NCI-H146 treated with DMSO at 0.1 percent for 48 hours (cell line): Measurements from ENCODE around the gene HGFAC.
"Not testable (repeated sequence)": the region's sequence is repeated elsewhere in the genome, so short reads cannot be mapped to it uniquely, and the experiment has no call there.

Source experiments
- DNase-seq: peaks from one replicate; lab custom pipeline; 2025; ENCODE audit not compliant: unreplicated experiment; lab: John Stamatoyannopoulos, UW

Gene HGFAC

DNA sequence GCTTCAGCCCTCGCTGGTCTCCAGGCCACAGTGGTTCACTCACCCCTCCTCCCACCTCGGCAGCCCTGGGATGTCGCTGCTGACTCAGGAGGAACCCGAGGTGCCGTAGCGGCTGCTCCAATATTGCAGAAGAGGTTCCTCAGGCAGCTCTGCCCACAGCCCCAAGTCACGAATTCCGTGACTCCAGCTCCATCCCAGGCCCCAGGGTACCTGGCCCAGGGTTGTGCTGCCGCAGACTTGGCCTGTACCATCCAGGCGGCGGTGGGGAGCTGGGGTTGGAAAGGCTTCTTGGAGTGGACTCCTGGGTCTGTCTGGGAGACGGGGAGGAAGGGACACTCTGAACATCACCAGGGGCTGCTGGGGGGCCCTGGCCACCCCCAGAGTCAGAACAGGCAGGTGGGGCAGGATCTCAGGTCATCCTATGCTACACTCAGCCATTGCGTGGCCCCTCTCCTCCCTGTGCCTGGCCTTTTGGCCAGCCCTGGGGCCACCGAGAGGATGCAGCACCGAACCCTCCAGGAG lies 728 bp upstream of the HGFAC start:
- DNase-seq, result no peak

DNA sequence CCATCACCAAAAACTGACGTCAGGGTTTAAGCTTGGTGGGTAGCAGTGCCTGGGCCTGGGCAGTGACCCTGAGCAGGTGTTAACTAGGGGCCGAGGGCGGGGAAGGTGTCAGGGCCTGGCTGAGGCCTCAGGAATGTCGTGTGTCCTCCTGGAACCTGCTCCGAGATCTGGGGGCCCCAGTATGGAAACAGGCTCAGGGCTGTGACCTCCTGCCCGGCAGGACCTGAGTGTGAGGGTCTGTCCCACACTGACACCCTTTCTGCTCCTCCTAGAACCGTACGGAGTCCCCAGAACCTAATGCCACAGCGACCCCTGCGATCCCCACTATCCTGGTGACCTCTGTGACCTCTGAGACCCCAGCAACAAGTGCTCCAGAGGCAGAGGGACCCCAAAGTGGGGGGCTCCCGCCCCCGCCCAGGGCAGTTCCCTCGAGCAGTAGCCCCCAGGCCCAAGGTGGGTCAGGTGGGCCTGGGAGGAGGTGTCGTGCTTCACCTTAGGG lies 741 bp downstream of the HGFAC start:
- DNase-seq, result no peak

DNA sequence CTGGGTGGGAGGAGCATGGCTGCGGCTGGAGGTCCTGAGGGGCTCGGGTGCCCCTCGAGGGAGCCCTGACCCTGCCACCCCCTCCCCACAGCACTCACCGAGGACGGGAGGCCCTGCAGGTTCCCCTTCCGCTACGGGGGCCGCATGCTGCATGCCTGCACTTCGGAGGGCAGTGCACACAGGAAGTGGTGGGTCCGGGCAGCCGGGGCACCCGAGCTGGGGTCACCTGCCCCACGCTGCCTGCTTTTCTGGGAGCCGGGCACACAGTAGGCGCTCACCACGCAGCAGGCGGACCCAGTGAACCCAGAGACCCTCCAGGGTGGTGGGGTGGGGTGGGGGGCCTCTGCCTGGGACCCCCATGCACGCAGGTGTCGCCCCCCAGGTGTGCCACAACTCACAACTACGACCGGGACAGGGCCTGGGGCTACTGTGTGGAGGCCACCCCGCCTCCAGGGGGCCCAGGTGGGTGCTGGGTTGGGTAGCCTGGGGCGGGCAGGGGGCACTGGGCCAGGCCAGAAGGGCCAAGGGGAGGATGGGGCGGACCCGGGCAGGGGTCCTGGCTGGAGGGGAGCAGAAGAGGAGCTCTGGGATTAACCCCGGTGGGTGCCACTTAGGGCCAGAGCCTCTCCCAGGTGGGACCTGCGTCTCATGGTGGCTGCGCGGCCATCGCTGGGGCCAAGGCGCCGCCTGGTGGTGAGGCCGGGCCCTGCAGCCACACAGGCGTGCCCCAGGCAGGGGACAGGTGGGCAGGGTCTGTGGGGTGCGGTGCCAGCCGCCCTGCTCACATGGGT lies 1.4 kb downstream of the HGFAC start:
- DNase-seq, result peak; percentile 6

DNA sequence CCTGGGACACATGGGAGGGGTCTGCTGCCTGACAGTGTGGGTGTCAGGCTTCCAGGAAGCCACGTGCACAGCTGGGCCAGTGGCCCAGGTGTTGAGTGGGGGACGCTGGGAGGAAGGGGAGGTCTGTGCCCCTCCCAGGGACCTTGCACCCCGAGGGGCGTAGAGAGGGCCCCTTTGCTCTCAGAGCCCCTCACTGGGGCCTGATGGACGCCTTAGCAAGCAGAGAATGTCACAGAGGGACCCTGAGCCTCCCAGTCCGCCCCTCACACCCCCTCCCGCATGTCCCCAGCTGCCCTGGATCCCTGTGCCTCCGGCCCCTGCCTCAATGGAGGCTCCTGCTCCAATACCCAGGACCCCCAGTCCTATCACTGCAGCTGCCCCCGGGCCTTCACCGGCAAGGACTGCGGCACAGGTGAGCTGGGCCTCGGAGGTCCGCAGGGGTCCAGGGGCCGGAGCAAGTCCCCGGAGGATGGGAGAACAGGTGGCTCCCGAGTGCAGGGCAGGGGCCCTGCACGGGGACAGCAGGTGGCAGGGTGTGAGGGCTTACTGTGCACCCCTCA lies 2.1 kb downstream of the HGFAC start:
- DNase-seq, result no peak

DNA sequence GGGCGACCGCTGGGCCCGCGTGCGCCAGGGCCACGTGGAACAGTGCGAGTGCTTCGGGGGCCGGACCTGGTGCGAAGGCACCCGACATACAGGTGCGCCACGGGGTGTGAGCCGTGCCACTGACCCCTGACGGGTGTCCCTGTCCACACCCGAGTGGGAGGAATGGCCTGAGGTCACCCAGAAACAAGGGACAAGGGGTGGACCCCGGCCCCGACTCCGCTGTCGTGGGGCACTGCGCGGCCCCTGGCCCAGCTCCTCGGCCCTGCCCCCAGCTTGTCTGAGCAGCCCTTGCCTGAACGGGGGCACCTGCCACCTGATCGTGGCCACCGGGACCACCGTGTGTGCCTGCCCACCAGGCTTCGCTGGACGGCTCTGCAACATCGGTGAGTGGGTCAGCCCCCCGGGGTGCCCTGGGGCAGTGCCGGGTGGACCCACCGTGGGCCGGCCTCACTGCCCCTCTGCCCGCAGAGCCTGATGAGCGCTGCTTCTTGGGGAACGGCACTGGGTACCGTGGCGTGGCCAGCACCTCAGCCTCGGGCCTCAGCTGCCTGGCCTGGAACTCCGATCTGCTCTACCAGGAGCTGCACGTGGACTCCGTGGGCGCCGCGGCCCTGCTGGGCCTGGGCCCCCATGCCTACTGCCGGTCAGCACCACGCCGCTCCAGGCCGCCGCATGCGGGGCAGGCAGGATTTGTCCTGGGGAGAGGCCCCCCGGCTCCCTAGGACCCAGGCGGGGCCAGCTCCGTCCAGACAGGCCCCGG lies 2.8 kb downstream of the HGFAC start:
- no peak for DNase-seq

DNA sequence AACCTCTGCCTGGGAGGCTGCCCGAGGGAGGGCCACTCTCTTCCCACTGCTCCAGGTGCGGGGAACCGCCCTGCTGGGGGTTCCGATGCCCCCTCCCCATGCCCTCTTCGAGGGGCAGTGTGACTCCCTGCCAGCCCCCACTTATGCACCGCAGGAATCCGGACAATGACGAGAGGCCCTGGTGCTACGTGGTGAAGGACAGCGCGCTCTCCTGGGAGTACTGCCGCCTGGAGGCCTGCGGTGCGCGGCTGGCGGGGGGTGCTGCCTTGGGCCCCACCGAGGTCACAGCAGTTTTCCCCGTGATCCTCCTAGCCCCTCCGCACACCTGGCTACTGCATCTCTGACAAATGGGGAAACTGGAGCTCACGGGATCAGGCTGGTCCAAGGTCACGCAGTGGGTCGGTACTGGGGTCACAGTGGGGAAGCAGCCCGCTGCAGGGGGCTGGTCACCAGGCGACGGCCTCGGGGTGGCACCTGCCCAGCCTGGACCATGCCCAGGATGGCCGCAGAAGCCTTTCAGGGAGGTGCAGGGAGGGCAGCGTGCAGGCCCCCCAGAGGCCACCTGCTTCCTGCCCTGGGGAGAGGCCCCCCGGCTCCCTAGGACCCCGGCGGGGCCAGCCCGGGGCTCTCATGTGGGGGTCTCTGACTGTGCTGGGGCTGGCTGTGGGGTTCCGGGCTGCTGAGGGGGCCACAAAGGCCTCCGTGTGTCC lies 3.5 kb downstream of the HGFAC start:
- no peak for DNase-seq

DNA sequence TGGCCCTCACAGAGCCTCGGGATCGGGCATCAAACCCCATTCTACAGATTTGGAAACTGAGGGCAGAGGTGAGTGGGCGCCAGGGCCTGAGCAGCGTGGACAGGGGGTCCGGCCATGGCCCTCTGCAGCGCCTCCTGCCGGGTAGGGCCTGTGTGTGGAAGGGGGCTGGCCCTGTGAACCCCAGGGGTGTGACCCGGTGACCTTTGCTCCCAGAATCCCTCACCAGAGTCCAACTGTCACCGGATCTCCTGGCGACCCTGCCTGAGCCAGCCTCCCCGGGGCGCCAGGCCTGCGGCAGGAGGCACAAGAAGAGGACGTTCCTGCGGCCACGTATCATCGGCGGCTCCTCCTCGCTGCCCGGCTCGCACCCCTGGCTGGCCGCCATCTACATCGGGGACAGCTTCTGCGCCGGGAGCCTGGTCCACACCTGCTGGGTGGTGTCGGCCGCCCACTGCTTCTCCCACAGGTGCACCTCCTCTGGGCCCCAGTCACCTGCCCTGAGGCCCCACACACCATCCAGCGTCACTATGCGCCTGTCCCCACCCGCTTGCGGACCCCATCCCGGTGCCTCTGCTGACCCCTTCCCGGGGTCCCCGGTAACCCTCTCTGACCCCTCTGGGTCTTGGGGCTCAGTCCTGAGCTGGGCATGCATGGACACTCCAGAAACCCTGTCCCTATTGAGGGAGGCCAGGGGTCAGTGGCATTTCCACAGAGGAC lies 4.2 kb downstream of the HGFAC start:
- no peak for DNase-seq

DNA sequence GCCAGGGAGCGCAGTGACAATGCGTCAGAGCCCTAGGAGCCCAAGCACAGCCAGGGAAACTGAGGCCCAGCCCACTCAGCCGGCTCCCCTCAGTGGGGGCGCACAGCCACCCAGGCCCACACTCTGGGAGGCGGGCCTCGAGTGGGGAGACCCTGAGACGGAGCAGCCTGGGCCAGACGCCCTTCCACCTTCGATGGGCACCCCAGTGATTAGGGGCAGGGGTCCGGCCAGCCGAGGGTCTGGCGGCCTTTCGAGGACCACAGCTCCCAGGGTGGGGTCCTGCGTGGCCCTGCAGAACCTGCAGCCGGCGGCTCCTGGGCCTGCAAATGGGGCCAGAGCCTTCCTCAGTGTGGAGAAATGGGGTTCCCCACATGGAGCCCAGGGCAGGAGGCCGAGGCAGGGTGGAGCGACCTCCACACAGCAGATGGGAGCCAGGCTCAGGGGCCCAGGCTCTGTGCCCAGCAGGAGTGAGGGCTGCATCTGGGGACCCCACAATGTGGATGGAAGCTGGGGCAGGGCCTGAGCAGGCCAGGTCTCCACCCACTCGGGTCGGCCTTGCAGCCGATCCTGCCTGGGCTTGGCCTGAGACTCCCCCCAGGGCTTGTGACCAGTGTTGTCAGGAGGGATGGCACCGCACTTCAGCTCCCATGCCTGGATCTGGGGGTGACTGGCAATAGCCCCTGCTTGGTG lies 5.0 kb downstream of the HGFAC start:
- no peak for DNase-seq

DNA sequence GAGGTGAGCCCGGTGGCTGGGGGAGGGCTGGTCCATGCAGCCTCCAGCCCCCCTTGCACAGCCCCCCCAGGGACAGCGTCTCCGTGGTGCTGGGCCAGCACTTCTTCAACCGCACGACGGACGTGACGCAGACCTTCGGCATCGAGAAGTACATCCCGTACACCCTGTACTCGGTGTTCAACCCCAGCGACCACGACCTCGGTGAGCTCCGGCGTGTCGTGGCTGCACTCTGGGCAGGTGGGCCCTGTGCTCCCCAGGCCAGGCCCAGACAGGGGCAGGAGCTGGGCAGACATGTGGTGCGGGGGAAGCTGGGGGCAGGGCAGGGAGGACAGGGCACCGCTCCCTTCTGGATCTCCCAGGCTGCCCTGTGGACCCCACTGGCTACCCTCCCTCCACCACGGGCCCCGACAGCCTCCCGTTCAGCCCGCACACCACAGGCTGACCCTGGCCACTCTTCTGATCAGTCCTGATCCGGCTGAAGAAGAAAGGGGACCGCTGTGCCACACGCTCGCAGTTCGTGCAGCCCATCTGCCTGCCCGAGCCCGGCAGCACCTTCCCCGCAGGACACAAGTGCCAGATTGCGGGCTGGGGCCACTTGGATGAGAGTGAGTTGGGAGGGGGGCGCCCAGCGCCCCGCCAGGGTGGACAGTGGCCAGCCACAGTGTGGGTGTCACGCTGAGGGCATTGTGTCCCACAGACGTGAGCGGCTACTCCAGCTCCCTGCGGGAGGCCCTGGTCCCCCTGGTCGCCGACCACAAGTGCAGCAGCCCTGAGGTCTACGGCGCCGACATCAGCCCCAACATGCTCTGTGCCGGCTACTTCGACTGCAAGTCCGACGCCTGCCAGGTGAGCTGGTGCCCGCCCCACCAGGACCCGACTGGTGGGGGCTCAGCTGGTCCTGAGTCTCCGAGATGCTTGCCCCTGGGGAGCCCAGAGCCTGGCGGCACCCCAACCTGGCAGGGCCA lies 5.9 kb downstream of the HGFAC start:
- no peak for DNase-seq

DNA sequence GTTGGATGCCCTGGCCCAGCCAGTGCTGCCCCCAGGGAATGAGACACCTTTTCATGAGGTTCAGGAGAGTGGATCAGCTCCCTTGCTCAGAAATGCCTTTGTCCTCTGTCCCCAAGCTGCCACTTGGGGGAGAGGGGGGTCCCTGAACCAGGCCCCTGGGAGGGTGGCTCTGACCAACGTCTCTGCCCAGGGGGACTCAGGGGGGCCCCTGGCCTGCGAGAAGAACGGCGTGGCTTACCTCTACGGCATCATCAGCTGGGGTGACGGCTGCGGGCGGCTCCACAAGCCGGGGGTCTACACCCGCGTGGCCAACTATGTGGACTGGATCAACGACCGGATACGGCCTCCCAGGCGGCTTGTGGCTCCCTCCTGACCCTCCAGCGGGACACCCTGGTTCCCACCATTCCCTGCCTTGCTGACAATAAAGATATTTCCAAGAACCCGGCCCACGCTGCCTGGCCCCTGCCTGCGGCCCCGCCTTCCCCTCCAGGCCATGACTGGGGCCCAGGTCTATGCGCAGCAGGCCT lies 7.3 kb downstream of the HGFAC start:
- DNase-seq, result no peak

DNA sequence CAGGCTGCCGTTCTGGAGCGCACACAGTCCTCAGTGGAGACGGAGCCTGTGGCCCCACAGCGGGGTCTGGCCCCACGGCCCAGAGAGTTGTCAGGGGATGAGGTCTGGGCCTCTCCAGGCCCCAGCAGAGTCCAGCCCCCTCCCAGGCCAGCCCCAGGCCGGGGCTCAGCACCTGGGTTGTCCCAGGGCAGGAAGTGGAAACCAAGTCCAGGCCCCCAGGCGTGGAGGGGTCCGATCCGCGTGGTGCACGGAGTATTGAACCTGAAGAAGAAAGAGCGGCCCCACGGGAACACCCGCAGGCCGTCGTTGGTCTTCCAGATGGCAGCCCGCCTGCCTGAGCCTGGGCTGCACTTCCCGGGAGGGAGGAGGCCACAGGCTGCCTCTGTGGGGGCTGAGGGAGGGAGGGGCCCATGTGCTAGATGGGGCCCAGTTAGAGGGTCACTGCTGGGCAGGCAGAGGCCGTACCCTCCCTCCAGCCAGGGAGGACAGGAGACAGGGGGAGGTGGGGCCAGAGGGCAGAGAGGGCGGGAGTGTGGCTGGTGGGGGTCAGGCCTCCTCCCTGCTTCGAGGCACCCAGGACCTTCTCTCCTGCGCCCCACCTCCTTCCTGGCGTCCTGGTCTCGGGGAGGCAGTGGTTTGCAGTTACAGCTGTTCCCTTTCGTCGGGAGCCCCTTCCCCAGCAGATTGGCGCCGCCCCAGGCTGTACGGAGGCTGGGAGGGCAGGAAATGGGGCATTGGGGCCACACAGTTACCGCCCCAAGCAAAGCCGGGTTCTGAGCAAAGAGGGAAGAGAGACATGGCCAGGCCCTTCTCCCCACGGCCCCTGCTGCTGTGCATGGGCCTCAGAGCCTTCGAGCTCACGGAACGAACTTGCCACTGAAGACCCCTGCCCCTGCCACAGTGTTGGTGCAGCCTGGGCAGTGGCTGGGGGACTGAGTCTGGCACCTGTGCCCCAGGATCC lies 8.1 kb downstream of the HGFAC start:
- no peak for DNase-seq

DNA sequence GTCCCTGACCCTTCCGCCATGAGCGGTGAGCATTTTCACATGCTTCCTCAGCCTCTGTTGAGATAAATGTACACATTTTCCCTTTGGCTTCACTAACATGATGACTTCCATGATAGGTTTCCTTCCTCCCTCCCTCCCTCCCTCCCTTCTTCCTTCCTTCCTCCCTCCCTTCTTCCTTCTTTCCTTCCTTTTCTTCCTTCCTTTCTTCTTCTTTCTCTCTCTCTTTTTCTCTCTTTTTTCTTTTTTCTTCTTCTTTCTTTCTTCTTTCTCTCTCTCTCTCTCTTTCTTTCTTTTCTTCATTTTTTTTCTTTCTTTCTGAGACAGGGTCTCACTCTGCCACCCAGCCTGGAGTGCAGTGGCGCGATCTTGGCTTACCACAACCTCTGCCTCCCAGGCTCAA lies 8.9 kb downstream of the HGFAC start:
- no peak for DNase-seq

DNA sequence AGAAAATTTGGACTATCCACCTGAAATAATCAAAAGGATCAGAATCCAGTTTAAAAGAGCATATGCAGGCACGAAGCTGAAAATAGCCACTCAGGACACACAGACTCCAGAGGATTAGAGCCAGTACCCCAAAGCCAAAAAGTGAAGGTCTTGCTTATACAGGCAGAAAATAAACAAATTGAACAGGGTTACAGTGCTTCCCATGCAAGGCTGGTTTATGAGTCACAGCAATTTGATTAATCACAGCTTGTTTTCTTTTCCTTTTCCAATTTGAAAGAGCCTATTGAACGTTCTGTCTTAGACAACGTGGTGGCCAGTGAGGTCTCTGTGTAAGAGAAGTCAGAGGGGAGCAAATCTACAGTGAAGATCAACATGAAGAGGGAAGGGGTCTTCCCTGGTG lies 10.2 kb downstream of the HGFAC start:
- DNase-seq, result peak; percentile 31

DNA sequence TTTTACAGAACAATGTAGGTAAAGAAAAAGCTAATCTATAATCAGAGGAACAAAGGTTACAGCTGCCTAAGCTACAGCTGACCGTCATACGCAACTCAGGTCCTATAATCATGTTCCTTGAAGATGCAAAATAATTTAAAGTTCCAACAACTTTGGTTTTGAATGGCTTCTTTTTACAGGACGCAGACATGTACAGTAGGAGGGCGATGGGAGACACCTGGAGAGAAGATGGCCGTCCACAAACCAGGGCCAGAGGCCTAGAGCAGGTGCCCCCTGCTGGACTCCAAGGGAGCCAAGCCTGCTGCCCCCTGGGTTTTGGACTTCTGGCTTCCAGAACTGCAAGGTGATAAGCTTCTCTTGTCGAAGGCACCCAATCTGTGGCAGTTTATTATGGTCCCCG lies 10.6 kb downstream of the HGFAC start:
- DNase-seq, result peak; percentile 59

DNA sequence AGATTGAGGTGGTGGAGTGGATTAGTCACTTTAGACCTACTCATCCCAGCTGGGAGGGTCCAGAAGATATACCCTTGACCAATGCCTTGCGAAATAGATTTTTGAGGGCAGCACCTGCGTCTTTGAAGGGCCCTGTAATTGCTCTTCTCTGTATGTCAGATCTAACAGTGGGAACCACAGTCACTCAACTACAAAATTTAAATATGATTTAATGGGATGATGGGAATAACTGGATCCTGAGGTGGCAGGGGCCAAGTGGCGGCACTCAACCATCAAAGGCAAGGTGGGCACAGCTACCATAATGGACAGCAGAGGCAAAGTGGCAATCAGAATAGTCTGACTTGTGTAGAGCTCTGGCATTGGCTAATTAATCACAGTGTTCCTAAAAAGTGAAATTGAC lies 13.8 kb downstream of the HGFAC start:
- not testable (repeated sequence) for DNase-seq

DNA sequence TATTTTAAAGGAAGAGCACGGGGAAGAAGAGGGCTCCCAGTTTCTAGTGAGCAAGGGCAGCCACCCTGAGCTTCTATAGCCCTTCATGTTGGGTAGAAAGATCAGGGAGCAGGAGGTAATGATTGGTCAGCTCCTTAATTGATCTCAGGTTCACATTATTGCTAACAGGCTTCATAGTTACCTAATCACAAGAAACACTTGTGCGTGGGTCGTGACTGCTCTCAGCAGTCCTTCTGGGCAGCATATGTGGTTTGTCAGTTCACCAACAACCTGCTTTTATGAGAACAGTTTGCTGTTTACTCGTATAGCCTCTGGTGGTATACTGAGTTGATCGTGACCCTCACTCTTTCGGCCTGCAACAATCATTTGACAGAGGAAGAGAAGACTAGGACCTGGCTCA lies 16.6 kb downstream of the HGFAC start:
- no peak for DNase-seq

DNA sequence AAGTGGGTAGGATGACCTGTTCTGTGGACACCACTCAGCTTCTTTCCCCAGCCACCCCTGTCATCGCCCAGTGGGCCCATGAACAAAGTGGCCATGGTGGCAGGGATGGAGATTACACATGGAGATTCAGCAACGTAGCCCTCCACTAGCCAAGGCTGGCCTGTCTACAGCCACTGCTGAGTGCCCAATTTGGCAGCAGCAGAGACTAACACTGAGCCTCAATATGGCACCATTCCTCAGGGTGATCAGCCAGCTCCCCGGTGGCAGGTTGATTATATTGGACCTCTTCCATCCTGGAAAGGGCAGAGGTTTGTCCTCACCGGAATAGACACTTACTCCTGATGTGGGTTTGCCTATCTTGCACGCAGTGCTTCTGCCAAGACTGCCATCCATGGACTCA lies 17.4 kb downstream of the HGFAC start:
- DNase-seq, result not testable (repeated sequence)
